ENCODE measurements around the gene TFR2. TPM values are rescaled to one million over a fixed set of nuclear protein-coding genes. Genes with fewer than 3 reads are reported as not detected.

TFR2 gene
- total and polyA plus RNA-seq, 9 of the 15 experiments (the other 6 are each of a cell fraction or from before 2014, with no cell fraction given): 3.8 to 123 (median 51.1) TPM

- ATAC-seq: no peak
- Histone ChIP-seq H3K27ac (ENCODE audit: extremely low read depth, low read depth, low read length) (no peak overlapping the region), H3K9ac (ENCODE audit: insufficient read depth in 1 of 2, low read depth in 2 of 2, low read length in 2 of 2) (peak overlapping the region in 1 of 2 experiments; percentile 90; a peak in 2 of 4 replicates), H3K9me1 (ENCODE audit: control insufficient read depth, insufficient read depth, low read length) (peaks cover 5% of the 10 kb centered on the region), H3K36me3 (ENCODE audit: control insufficient read depth, insufficient read depth, low read length) (no peaks in the 10 kb centered on the region), H4K20me1 (replicated peaks; ENCODE audit: control insufficient read depth, insufficient read depth, low read length) (no peaks in the 10 kb centered on the region), H3K27me3 (ENCODE audit: control insufficient read depth in 2 of 2, insufficient read depth in 2 of 2, low read length in 2 of 2) (no peaks in the 10 kb centered on the region), H3K79me2 (ENCODE audit: control insufficient read depth, insufficient read depth, low read length) (peaks cover 5% of the 10 kb centered on the region; the same call in 1 of the 3 replicates), H3K4me3 (no peak overlapping the region), H3K4me1 (replicated peaks in 1 of 2; ENCODE audit: control insufficient read depth in 2 of 2, insufficient read depth in 2 of 2, low read length in 2 of 2) (peaks cover 36 to 58% of the 10 kb centered on the region in 2 experiments), H3K9me3 (replicated peaks; ENCODE audit: control insufficient read depth, insufficient read depth, low read depth, low read length) (no peaks in the 10 kb centered on the region), H3K4me2 (ENCODE audit: insufficient read depth, low read length) (no peak overlapping the region), H2AFZ (ENCODE audit: low read depth, low read length) (no peak overlapping the region; the same call in 1 of the 2 replicates)
- 84% methylated on average over 12 of the region's 12 CpGs for WGBS (ENCODE audit: insufficient coverage, low coverage, missing lambda C conversion rate)
- ChIA-PET POLR2A (interaction anchor here (0.6 to 1.6 kb wide), 2 partner anchors 10 to 20 kb away, joined by 3 to 8 read pairs; partner anchors contain the start of genes FBXO24 and LRCH4), CTCF (ENCODE audit: low intra/inter-chr PET ratio) (interaction anchor here (1.0 kb wide), 2 partner anchors 47 to 85 kb away, joined by 3 to 4 read pairs; no protein-coding TSS in a partner anchor)
- FAIRE-seq: no peak
- no TSS peak for BruUV-seq (replicated peaks)
- TF ChIP-seq MEF2A (IDR thresholded peaks at IDR 0.05; ENCODE audit: control insufficient read depth, low read depth, low read length) (no peak), ZNF384 (IDR thresholded peaks at IDR 0.05; ENCODE audit: low read depth, low read length) (no peak)
- no peak for DNase-seq (ENCODE audit: extremely low read depth in 1 of 4, low spot score in 3 of 4)
- intact Hi-C loops (cut with micrococcal nuclease) (no loop called here), in situ Hi-C loops (cut with MboI) (no loop called here)
Measured at GRCh38 chr7:100606313-100606712, 35.0 kb downstream of the TFR2 start.

Measured in K562 (cell line).